IMR-90 (cell line): ENCODE measurements around the gene ENOX2. TPM values are rescaled to one million over a fixed set of nuclear protein-coding genes. Genes with fewer than 3 reads are reported as not detected.

ENCODE experiments used
- ATAC-seq: fragments of 200-7000 bp; cut with Tn5 transposase; 2 replicates; pipeline ENCODE4 v1.9.1; 2020; ENCODE audit warnings: low read depth, mild to moderate bottlenecking, moderate library complexity
- BruUV-seq: library from RNA; stranded (reverse); fragments of 400-500 nt; replicated peaks from 2 replicates; lab custom pipeline; 2021; lab: Mats Ljungman, UMichigan
- CTCF ChIA-PET: fragments of 300-600 bp; formaldehyde crosslinking; extraction: SDS; loops from one replicate; lab custom pipeline; 2021; ENCODE audit warnings: antibody characterized with exemption; lab: Yijun Ruan, JAX
- POLR2A ChIA-PET: fragments of 300-600 bp; sonication (Branson Sonifier 250); formaldehyde crosslinking; loops from one replicate; lab custom pipeline; 2022; ENCODE audit warnings: antibody characterized with exemption; ENCODE audit not compliant: unreplicated experiment; lab: Charles Lee
- DNase-seq: peaks from one replicate; pipeline ENCODE4 v3.0.0; 2013
- H2AFZ ChIP-seq: replicated peaks from 2 replicates; pipeline ENCODE3; 2013; ENCODE audit warnings: low read length, mild to moderate bottlenecking; ENCODE audit not compliant: poor library complexity
- H2AK5ac ChIP-seq: 2 replicates; pipeline ENCODE4 v1.6.1; 2013; ENCODE audit warnings: low read depth, low read length, inconsistent platforms
- H2AK9ac ChIP-seq: replicated peaks from 2 replicates; pipeline ENCODE3; 2013; ENCODE audit warnings: mild to moderate bottlenecking, low read depth, low read length, moderate library complexity; ENCODE audit not compliant: poor library complexity
- H2BK120ac ChIP-seq: 2 replicates; pipeline ENCODE4 v1.6.1; 2013; ENCODE audit warnings: low read depth, low read length, inconsistent platforms
- H2BK15ac ChIP-seq: 3 replicates; pipeline ENCODE4 v1.6.1; 2013; ENCODE audit warnings: low read depth, low read length, inconsistent platforms
- H2BK20ac ChIP-seq: 2 replicates; pipeline ENCODE4 v1.6.1; 2013; ENCODE audit warnings: low read depth, mild to moderate bottlenecking, inconsistent platforms, low read length, moderate library complexity
- H2BK5ac ChIP-seq: 2 replicates; pipeline ENCODE4 v1.6.1; 2013; ENCODE audit warnings: mild to moderate bottlenecking, low read depth, low read length, inconsistent platforms; ENCODE audit not compliant: poor library complexity, severe bottlenecking
- H3K14ac ChIP-seq: replicated peaks from 2 replicates; pipeline ENCODE4 v1.6.1; 2013; ENCODE audit warnings: low read depth, low read length, inconsistent platforms
- H3K18ac ChIP-seq: 2 replicates; pipeline ENCODE4 v1.6.1; 2013; ENCODE audit warnings: low read depth, low read length, control low read depth
- H3K23ac ChIP-seq: 2 replicates; pipeline ENCODE4 v1.6.1; 2013; ENCODE audit warnings: low read depth, low read length, inconsistent platforms
- H3K27ac ChIP-seq: 2 replicates; pipeline ENCODE4 v1.5.1; 2013; ENCODE audit warnings: mild to moderate bottlenecking, control low read depth, low read length; ENCODE audit not compliant: insufficient read depth
- H3K27me3 ChIP-seq: 2 replicates; pipeline ENCODE4 v1.6.1; 2013; ENCODE audit warnings: low read length; ENCODE audit not compliant: control insufficient read depth, insufficient read depth
- H3K36me3 ChIP-seq: 2 replicates; pipeline ENCODE4 v1.6.1; 2013; ENCODE audit warnings: low read length, mixed read lengths; ENCODE audit not compliant: control insufficient read depth, insufficient read depth
- H3K4ac ChIP-seq: 2 replicates; pipeline ENCODE4 v1.6.1; 2013; ENCODE audit warnings: low read depth, low read length, inconsistent platforms
- H3K4me1 ChIP-seq: 2 replicates; pipeline ENCODE4 v1.6.1; 2013; ENCODE audit warnings: low read length, mixed read lengths; ENCODE audit not compliant: control insufficient read depth, insufficient read depth
- H3K4me2 ChIP-seq: 2 replicates; pipeline ENCODE4 v1.6.1; 2013; ENCODE audit warnings: low read depth, mild to moderate bottlenecking, control low read depth, low read length, moderate library complexity
- H3K4me3 ChIP-seq: 2 replicates; pipeline ENCODE4 v1.5.1; 2013; ENCODE audit warnings: low read depth, mild to moderate bottlenecking, control low read depth, low read length, moderate library complexity; ENCODE audit not compliant: insufficient read depth
- H3K56ac ChIP-seq: 2 replicates; pipeline ENCODE4 v1.6.1; 2013; ENCODE audit warnings: low read length, inconsistent platforms; ENCODE audit not compliant: insufficient read depth; ENCODE audit errors: extremely low read depth
- H3K79me1 ChIP-seq, 2 experiments: 2 replicates each; pipeline ENCODE4 v1.6.1; 2013; ENCODE audit warnings: low read length in 2 of 2, inconsistent platforms in 1 of 2, low read depth in 1 of 2
- H3K9ac ChIP-seq: 2 replicates; pipeline ENCODE4 v1.6.1; 2013; ENCODE audit warnings: low read depth, low read length, control low read depth
- H3K9me1 ChIP-seq: 2 replicates; pipeline ENCODE4 v1.6.1; 2013; ENCODE audit warnings: low read length, inconsistent platforms; ENCODE audit not compliant: insufficient read depth
- H3K9me3 ChIP-seq: 2 replicates; pipeline ENCODE4 v1.6.1; 2013; ENCODE audit warnings: low read length; ENCODE audit not compliant: control insufficient read depth, insufficient read depth
- H4K20me1 ChIP-seq: 2 replicates; pipeline ENCODE4 v1.6.1; 2013; ENCODE audit warnings: low read length, inconsistent platforms; ENCODE audit not compliant: insufficient read depth
- H4K5ac ChIP-seq: 2 replicates; pipeline ENCODE4 v1.6.1; 2013; ENCODE audit warnings: mild to moderate bottlenecking, low read depth, low read length, control low read depth
- H4K8ac ChIP-seq, 2 experiments: 2 replicates each; pipeline ENCODE4 v1.6.1; 2013; ENCODE audit warnings: low read depth in 2 of 2, low read length in 2 of 2, control low read depth in 1 of 2, inconsistent platforms in 1 of 2
- H4K91ac ChIP-seq: 2 replicates; pipeline ENCODE4 v1.6.1; 2013; ENCODE audit warnings: low read depth, low read length, inconsistent platforms; ENCODE audit not compliant: insufficient read depth
- BHLHE40 ChIP-seq: fragments of 150-350 bp; IDR thresholded peaks from 2 replicates; pipeline ENCODE4 v1.6.1; 2016; ENCODE audit warnings: mild to moderate bottlenecking, low read depth, low read length
- CEBPB ChIP-seq: IDR thresholded peaks from 2 replicates; pipeline ENCODE4 v1.6.1; 2012; ENCODE audit warnings: low read depth, low read length, improper control_type of control experiment
- CHD1 ChIP-seq: IDR thresholded peaks from 2 replicates; pipeline ENCODE4 v1.6.1; 2012; ENCODE audit warnings: low read depth, low read length, improper control_type of control experiment
- CTCF ChIP-seq: conservative IDR thresholded peaks from 2 replicates; pipeline ENCODE4 v1.5.1; 2012; ENCODE audit warnings: mild to moderate bottlenecking, low read depth, low read length, improper control_type of control experiment
- ELK1 ChIP-seq: fragments of 150-350 bp; IDR thresholded peaks from 2 replicates; pipeline ENCODE4 v1.6.1; 2016; ENCODE audit warnings: low read depth, mild to moderate bottlenecking, low read length, moderate library complexity, borderline replicate concordance
- FOS ChIP-seq: fragments of 150-350 bp; IDR thresholded peaks from 2 replicates; pipeline ENCODE4 v1.6.1; 2016; ENCODE audit warnings: low read depth, low read length
- MAFK ChIP-seq: IDR thresholded peaks from 2 replicates; pipeline ENCODE4 v1.6.1; 2012; ENCODE audit warnings: low read depth, low read length, improper control_type of control experiment
- MAZ ChIP-seq: IDR thresholded peaks from 2 replicates; pipeline ENCODE4 v1.6.1; 2012; ENCODE audit warnings: low read depth, mild to moderate bottlenecking, low read length, improper control_type of control experiment, moderate library complexity, borderline replicate concordance
- MXI1 ChIP-seq: IDR thresholded peaks from 2 replicates; pipeline ENCODE4 v1.6.1; 2012; ENCODE audit warnings: low read depth, mild to moderate bottlenecking, low read length, moderate library complexity, borderline replicate concordance
- NFE2L2 ChIP-seq: fragments of 150-350 bp; IDR thresholded peaks from 2 replicates; pipeline ENCODE4 v1.6.1; 2016; ENCODE audit warnings: low read depth, mild to moderate bottlenecking, low read length
- POLR2A ChIP-seq: IDR thresholded peaks from 2 replicates; pipeline ENCODE4 v1.6.1; 2012; ENCODE audit warnings: mild to moderate bottlenecking, low read depth, low read length
- RAD21 ChIP-seq: IDR thresholded peaks from 2 replicates; pipeline ENCODE4 v1.6.1; 2012; ENCODE audit warnings: low read length, improper control_type of control experiment
- RCOR1 ChIP-seq: IDR thresholded peaks from 2 replicates; pipeline ENCODE4 v1.6.1; 2012; ENCODE audit warnings: mild to moderate bottlenecking, low read length, improper control_type of control experiment; ENCODE audit not compliant: insufficient replicate concordance
- RFX5 ChIP-seq: IDR thresholded peaks from 2 replicates; pipeline ENCODE4 v1.8.0; 2012; ENCODE audit warnings: low read depth, mild to moderate bottlenecking, low read length, moderate library complexity
- SMC3 ChIP-seq: fragments of 150-350 bp; IDR thresholded peaks from 2 replicates; pipeline ENCODE4 v1.6.1; 2016; ENCODE audit warnings: low read depth, mild to moderate bottlenecking, antibody characterized with exemption, low read length, moderate library complexity
- USF2 ChIP-seq: fragments of 150-350 bp; IDR thresholded peaks from 2 replicates; pipeline ENCODE4 v1.6.1; 2017; ENCODE audit warnings: mild to moderate bottlenecking, antibody characterized with exemption, low read length, low read depth
- WGBS, 2 experiments: methylation state at CpG; one replicate each; pipeline versions ENCODE4 v1.1.5 to v1.1.7; 2013; ENCODE audit warnings: missing lambda C conversion rate in 2 of 2; ENCODE audit not compliant: insufficient read length in 1 of 2; ENCODE audit errors: extremely low coverage in 2 of 2; 5-methylcytosine and 5-hydroxymethylcytosine counted together
- dilution Hi-C: fragments of 300-500 bp; cut with HindIII; formaldehyde crosslinking; loops from one replicate; pipeline ENCODE4 v1.14.3; 2018; ENCODE audit warnings: low sequenced_read_pairs; ENCODE audit not compliant: unreplicated experiment
- in situ Hi-C: fragments of 300-500 bp; cut with MboI; formaldehyde crosslinking; loops from 3 replicates; pipeline ENCODE4 v1.14.3; 2019; ENCODE audit warnings: low sequenced_read_pairs, inconsistent platforms, mixed read lengths
- intact Hi-C: fragments of 100-400 bp; cut with micrococcal nuclease; formaldehyde crosslinking; loops from 2 replicates; pipeline ENCODE4 v1.10.0; 2022
- polyA plus RNA-seq, 3 experiments: library from polyadenylated mRNA; depleted of rRNA; stranded (reverse); fragments of >200 nt; gene quantifications; 2 replicates each; pipeline ENCODE4 v1.2.3, GENCODE V29; 2012; ENCODE audit warnings: low replicate concordance in 1 of 3
- total RNA-seq: library from RNA; depleted of rRNA; stranded (reverse); fragments of >200 nt; gene quantifications from 2 replicates; pipeline ENCODE4 v1.2.3, GENCODE V29; 2012

Gene ENOX2
- total and polyA plus RNA-seq, 2 of the 4 experiments (the other 2 are of a cell fraction), result 6.3 to 11.8 TPM

DNA sequence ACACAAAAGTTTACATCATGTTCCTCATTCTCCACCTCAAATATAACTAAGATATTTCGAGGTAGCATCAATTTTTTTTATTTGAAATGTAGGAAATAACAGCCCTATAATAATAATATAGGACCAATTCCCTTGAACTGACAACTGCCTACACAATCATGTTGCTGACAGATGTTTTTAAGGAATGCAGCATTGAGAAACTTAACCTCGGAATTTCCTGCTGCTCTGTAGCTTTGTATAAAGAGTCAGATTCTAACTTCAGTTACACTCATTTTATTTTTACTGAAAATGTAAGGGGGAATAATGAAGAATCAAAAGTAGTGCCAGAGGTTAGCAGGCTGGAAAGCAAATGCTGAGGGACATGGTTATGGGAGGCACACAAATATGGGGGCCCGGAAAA lies 265.4 kb downstream of the ENOX2 start:
- no peaks in the 10 kb centered on the region for H3K79me1 ChIP-seq
- H2BK120ac ChIP-seq, result no peak overlapping the region
- H3K36me3 ChIP-seq, result no peaks in the 10 kb centered on the region
- no peak overlapping the region for H4K91ac ChIP-seq
- in situ Hi-C loops (no loop called here), intact Hi-C loops (no loop called here), dilution Hi-C loops (no loop called here)
- peak overlapping the region; percentile 69; the same call in 1 of the 2 replicates for H3K27ac ChIP-seq
- no TSS peak for BruUV-seq
- DNase-seq (peak; percentile 58), ATAC-seq (peak; percentile 53)
- no peak overlapping the region for H2AK5ac ChIP-seq
- H4K20me1 ChIP-seq, result no peaks in the 10 kb centered on the region
- H3K23ac ChIP-seq, result no peak overlapping the region
- H3K4ac ChIP-seq, result no peak overlapping the region
- H2AK9ac ChIP-seq, result no peak overlapping the region
- H3K18ac ChIP-seq, result no peak overlapping the region; the same call in 1 of the 2 replicates
- no peak overlapping the region for H2BK15ac ChIP-seq
- no peak overlapping the region for H4K5ac ChIP-seq
- H3K27me3 ChIP-seq, result no peaks in the 10 kb centered on the region
- peaks cover 3% of the 10 kb centered on the region for H3K4me1 ChIP-seq
- no peak overlapping the region for H3K56ac ChIP-seq
- no peaks in the 10 kb centered on the region for H3K9me1 ChIP-seq
- ChIA-PET POLR2A (no interaction called here), CTCF (no interaction called here)
- no peak overlapping the region for H2BK5ac ChIP-seq
- H4K8ac ChIP-seq, result no peak overlapping the region
- H3K14ac ChIP-seq, result no peak overlapping the region
- H3K9me3 ChIP-seq, result no peaks in the 10 kb centered on the region
- peak overlapping the region; percentile 70; the same call in 1 of the 2 replicates for H3K4me2 ChIP-seq
- H3K4me3 ChIP-seq, result no peak overlapping the region
- WGBS, 2 experiments, result no CpG with 5 or more reads among the region's 3 CpGs
- H2AFZ ChIP-seq, result no peak overlapping the region
- 0 out of 2 replicates have a peak overlapping the region, but pooled peaks have one; percentile 60 for H3K9ac ChIP-seq
- no peak for TF ChIP-seq RAD21
- TF ChIP-seq MXI1, result no peak
- no peak for TF ChIP-seq USF2
- TF ChIP-seq NFE2L2, result no peak
- no peak for TF ChIP-seq ELK1
- TF ChIP-seq RCOR1, result no peak
- TF ChIP-seq MAZ, result no peak
- no peak for TF ChIP-seq CTCF
- TF ChIP-seq CHD1, result no peak
- no peak for TF ChIP-seq BHLHE40
- TF ChIP-seq FOS, result no peak
- TF ChIP-seq MAFK, result no peak
- no peak for TF ChIP-seq POLR2A
- TF ChIP-seq RFX5, result no peak
- TF ChIP-seq SMC3, result no peak
- no peak for TF ChIP-seq CEBPB
- H2BK20ac ChIP-seq, result no peak overlapping the region
